Osteocyte (in vitro differentiated cells): Measurements from ENCODE around the gene SYTL1. TPM values are rescaled to one million over a fixed set of nuclear protein-coding genes. Genes with fewer than 3 reads are reported as not detected.

Source experiments
- DNase-seq: peaks from one replicate; pipeline ENCODE4 v3.0.0; 2021; ENCODE audit warnings: mixed read lengths; ENCODE audit not compliant: unreplicated experiment; ENCODE audit errors: extremely low spot score
- H3K27ac Mint-ChIP-seq: one replicate; pipeline ENCODE4 v1.8.0; 2021; ENCODE audit warnings: mild to moderate bottlenecking, mixed read lengths; ENCODE audit not compliant: unreplicated experiment
- H3K27me3 Mint-ChIP-seq: one replicate; pipeline ENCODE4 v1.8.0; 2021; ENCODE audit warnings: mixed read lengths; ENCODE audit not compliant: unreplicated experiment
- H3K36me3 Mint-ChIP-seq: one replicate; pipeline ENCODE4 v1.8.0; 2021; ENCODE audit warnings: mixed read lengths; ENCODE audit not compliant: unreplicated experiment
- H3K4me1 Mint-ChIP-seq: one replicate; pipeline ENCODE4 v1.8.0; 2021; ENCODE audit warnings: mixed read lengths; ENCODE audit not compliant: unreplicated experiment
- H3K4me3 Mint-ChIP-seq: one replicate; pipeline ENCODE4 v1.8.0; 2021; ENCODE audit warnings: mild to moderate bottlenecking, moderate library complexity, mixed read lengths; ENCODE audit not compliant: unreplicated experiment
- H3K9me3 Mint-ChIP-seq: one replicate; pipeline ENCODE4 v1.8.0; 2021; ENCODE audit warnings: mixed read lengths; ENCODE audit not compliant: unreplicated experiment
- CTCF ChIP-seq: fragments of 200-600 bp; sonication (generic); IDR thresholded peaks from 2 replicates; pipeline ENCODE4 v1.5.0; 2021; ENCODE audit warnings: antibody characterized with exemption, mild to moderate bottlenecking, moderate library complexity
- total RNA-seq: library from RNA; stranded (reverse); gene quantifications from 2 replicates; pipeline ENCODE4 v1.2.1, GENCODE V29; 2021

SYTL1 gene
- total RNA-seq, 1 donor from 2014 or later: 0.46 TPM

- no peak for TF ChIP-seq CTCF
- Mint-ChIP-seq H3K9me3 (no peaks in the 10 kb centered on the region), H3K4me1 (peaks cover 32% of the 10 kb centered on the region), H3K4me3 (no peak overlapping the region), H3K27me3 (no peaks in the 10 kb centered on the region), H3K27ac (peak overlapping the region; percentile 14), H3K36me3 (no peaks in the 10 kb centered on the region)
- no peak for DNase-seq
Measured at GRCh38 chr1:27398405-27399149, 56.8 kb downstream of the SYTL1 start.

- no peaks in the 10 kb centered on the region for H3K36me3 Mint-ChIP-seq
- no peaks in the 10 kb centered on the region for H3K9me3 Mint-ChIP-seq
- H3K27me3 Mint-ChIP-seq: no peaks in the 10 kb centered on the region
- TF ChIP-seq CTCF: no peak
- peak overlapping the region; percentile 14 for H3K27ac Mint-ChIP-seq
- no peak overlapping the region for H3K4me3 Mint-ChIP-seq
- H3K4me1 Mint-ChIP-seq: peaks cover 41% of the 10 kb centered on the region
- DNase-seq: no peak
Measured at GRCh38 chr1:27399251-27400025, 57.6 kb downstream of the SYTL1 start.

GRCh38 chr1:27400082-27400962, 58.5 kb downstream of the SYTL1 start:
- no peak overlapping the region for H3K27ac Mint-ChIP-seq
- no peak for TF ChIP-seq CTCF
- H3K9me3 Mint-ChIP-seq: no peaks in the 10 kb centered on the region
- DNase-seq: no peak
- no peaks in the 10 kb centered on the region for H3K27me3 Mint-ChIP-seq
- no peak overlapping the region for H3K4me3 Mint-ChIP-seq
- H3K36me3 Mint-ChIP-seq: no peaks in the 10 kb centered on the region
- H3K4me1 Mint-ChIP-seq: peaks cover 47% of the 10 kb centered on the region

- Mint-ChIP-seq H3K36me3 (no peaks in the 10 kb centered on the region), H3K27me3 (no peaks in the 10 kb centered on the region), H3K27ac (no peak overlapping the region), H3K9me3 (no peaks in the 10 kb centered on the region), H3K4me3 (no peak overlapping the region), H3K4me1 (peaks cover 50% of the 10 kb centered on the region)
- DNase-seq: no peak
- TF ChIP-seq CTCF: no peak
Measured at GRCh38 chr1:27400963-27401341, 59.1 kb downstream of the SYTL1 start.
